Endothelial cell of umbilical vein (primary cell): ENCODE measurements around the gene SMARCAL1. TPM values are rescaled to one million over a fixed set of nuclear protein-coding genes. Genes with fewer than 3 reads are reported as not detected.

Experiments
- BruUV-seq: library from RNA; stranded (reverse); fragments of 400-500 nt; replicated peaks from 2 replicates; lab custom pipeline; 2021; lab: Mats Ljungman, UMichigan
- CTCF ChIA-PET: fragments of 300-600, 350-600 bp; sonication (Branson Sonifier 250); formaldehyde crosslinking; loops from one replicate; lab custom pipeline; 2021; ENCODE audit warnings: antibody characterized with exemption, inconsistent platforms; lab: Charles Lee
- POLR2A ChIA-PET: fragments of 300-600, 350-600 bp; sonication (Branson Sonifier 250); formaldehyde crosslinking; loops from one replicate; lab custom pipeline; 2021; ENCODE audit warnings: antibody characterized with exemption, inconsistent platforms; lab: Charles Lee
- DNase-seq: peaks from one replicate; pipeline ENCODE4 v3.0.0-alpha.2; 2011; ENCODE audit warnings: low read depth, low spot score
- FAIRE-seq: peaks from 2 replicates; lab custom pipeline; 2011; peaks lifted over from hg19 to GRCh38; lab: Jason Lieb, UNC
- H2AFZ ChIP-seq: 2 replicates; pipeline ENCODE4 v1.6.0; 2012; ENCODE audit warnings: low read depth, low read length, control low read depth, inconsistent platforms
- H3K27ac ChIP-seq: 2 replicates; pipeline ENCODE4 v1.5.1; 2011; ENCODE audit warnings: low read depth, mild to moderate bottlenecking, control low read depth, low read length, moderate library complexity; ENCODE audit not compliant: insufficient read depth
- H3K27me3 ChIP-seq, 2 experiments: 2 replicates each; pipeline versions ENCODE4 v1.6.0 to v1.6.1; 2011; ENCODE audit warnings: low read length in 2 of 2, mixed read lengths in 1 of 2; ENCODE audit not compliant: control insufficient read depth in 2 of 2, insufficient read depth in 2 of 2
- H3K36me3 ChIP-seq, 2 experiments: 2 replicates in 1 of 2; 3 replicates in 1 of 2; pipeline ENCODE4 v1.5.1; 2011; ENCODE audit warnings: low read length in 2 of 2, mild to moderate bottlenecking in 1 of 2, moderate library complexity in 1 of 2; ENCODE audit not compliant: control insufficient read depth in 2 of 2, insufficient read depth in 2 of 2; ENCODE audit errors: extremely low read depth in 1 of 2
- H3K4me1 ChIP-seq: 3 replicates; pipeline ENCODE4 v1.5.1; 2011; ENCODE audit warnings: mild to moderate bottlenecking, low read length; ENCODE audit not compliant: control insufficient read depth, insufficient read depth; ENCODE audit errors: extremely low read depth
- H3K4me2 ChIP-seq: 2 replicates; pipeline ENCODE4 v1.6.1; 2011; ENCODE audit warnings: low read length, control low read depth, mixed read lengths; ENCODE audit not compliant: insufficient read depth
- H3K4me3 ChIP-seq, 3 experiments: fragments of 200-600 bp in 1 of 3; sonication (generic), shearing (Covaris generic) in 1 of 3; replicated peaks in 1 of 3; 2 replicates each; pipeline ENCODE4 v1.5.1; 2011 to 2016; ENCODE audit warnings: control low read depth in 3 of 3, low read length in 3 of 3, mild to moderate bottlenecking in 2 of 3, inconsistent platforms in 1 of 3, low read depth in 1 of 3, moderate library complexity in 1 of 3; ENCODE audit not compliant: insufficient read depth in 1 of 3
- H3K79me2 ChIP-seq: 2 replicates; pipeline ENCODE4 v1.6.0; 2012; ENCODE audit warnings: low read length, inconsistent platforms; ENCODE audit not compliant: control insufficient read depth, insufficient read depth
- H3K9ac ChIP-seq: replicated peaks from 2 replicates; pipeline ENCODE3; 2011; ENCODE audit warnings: low read length, control low read depth; ENCODE audit not compliant: insufficient read depth; ENCODE audit errors: extremely low read depth
- H3K9me1 ChIP-seq: replicated peaks from 3 replicates; pipeline ENCODE4 v1.6.0; 2011; ENCODE audit warnings: mild to moderate bottlenecking, low read length; ENCODE audit not compliant: control insufficient read depth, insufficient read depth; ENCODE audit errors: extremely low read depth
- H3K9me3 ChIP-seq: replicated peaks from 2 replicates; pipeline ENCODE4 v1.5.1; 2012; ENCODE audit warnings: low read length, inconsistent platforms; ENCODE audit not compliant: control insufficient read depth, insufficient read depth
- H4K20me1 ChIP-seq: replicated peaks from 2 replicates; pipeline ENCODE3; 2011; ENCODE audit warnings: mild to moderate bottlenecking, low read length; ENCODE audit not compliant: control insufficient read depth, insufficient read depth; ENCODE audit errors: extremely low read depth
- CTCF ChIP-seq, 2 donors: IDR thresholded peaks; 1 replicate in 1 of 2; 2 replicates in 1 of 2; pipeline ENCODE4 v1.5.1; 2011; ENCODE audit warnings: low read length in 2 of 2, mild to moderate bottlenecking in 2 of 2, moderate library complexity in 2 of 2, control low read depth in 1 of 2, inconsistent platforms in 1 of 2, low read depth in 1 of 2; ENCODE audit not compliant: insufficient read depth in 1 of 2; ENCODE audit errors: extremely low read depth in 1 of 2
- EZH2 ChIP-seq: IDR thresholded peaks from 2 replicates; pipeline ENCODE4 v1.6.1; 2012; ENCODE audit warnings: borderline replicate concordance, low read depth, mild to moderate bottlenecking, moderate library complexity, low read length, inconsistent platforms; ENCODE audit not compliant: severe bottlenecking
- FOS ChIP-seq: IDR thresholded peaks from 2 replicates; pipeline ENCODE4 v1.6.1; 2011; ENCODE audit warnings: mild to moderate bottlenecking, low read length, moderate library complexity, borderline replicate concordance; ENCODE audit not compliant: insufficient read depth
- GATA2 ChIP-seq: IDR thresholded peaks from 2 replicates; pipeline ENCODE4 v1.7.0; 2011; ENCODE audit warnings: low read depth, mild to moderate bottlenecking, moderate library complexity, mixed read lengths, low read length; ENCODE audit not compliant: insufficient read length, insufficient read depth
- JUN ChIP-seq: IDR thresholded peaks from 2 replicates; pipeline ENCODE4 v1.6.1; 2011; ENCODE audit warnings: borderline replicate concordance, low read depth; ENCODE audit not compliant: insufficient read length, insufficient read depth
- MYC ChIP-seq: IDR thresholded peaks from one replicate; pipeline ENCODE4 v1.6.1; 2011; ENCODE audit warnings: mild to moderate bottlenecking, low read depth, low read length
- POLR2A ChIP-seq: IDR thresholded peaks from 2 replicates; pipeline ENCODE4 v1.6.1; 2012; ENCODE audit warnings: low read depth, mild to moderate bottlenecking, control low read depth, low read length
- POLR2AphosphoS5 ChIP-seq: IDR thresholded peaks from 2 replicates; pipeline ENCODE4 v1.6.1; 2012; ENCODE audit warnings: low read depth, mild to moderate bottlenecking, control low read depth, low read length, moderate library complexity; ENCODE audit not compliant: insufficient read depth
- dilution Hi-C: fragments of 300-500 bp; cut with MboI; formaldehyde crosslinking; loops from one replicate; pipeline ENCODE4 v1.15.0; 2019; ENCODE audit warnings: low sequenced_read_pairs; ENCODE audit not compliant: extremely low pct_ligation_motif_present
- intact Hi-C: fragments of 100-400 bp; cut with micrococcal nuclease; formaldehyde crosslinking; loops from one replicate; pipeline ENCODE4 v1.10.0; 2022
- polyA plus RNA-seq, 4 experiments: library from polyadenylated mRNA; depleted of rRNA in 3 of 4; stranded (reverse) in 3 of 4; unstranded in 1 of 4; fragments of >200 nt; gene quantifications; 2 replicates each; pipeline versions ENCODE4 v1.2.1 to v1.2.3, GENCODE V29; 2011 to 2012; ENCODE audit warnings: missing spikeins in 1 of 4
- total RNA-seq: library from RNA; stranded (reverse); gene quantifications from 2 replicates; pipeline ENCODE4 v1.2.3, GENCODE V29; 2021
- TF ChIP-seq, protein P1 (sequence below): IDR thresholded peaks from 2 replicates; pipeline ENCODE4 v1.6.1; 2011; ENCODE audit not compliant: insufficient read depth, insufficient read length

The SMARCAL1 gene
- total and polyA plus RNA-seq, 2 donors (not counting 3 experiments of a cell fraction or from before 2014, with no cell fraction given) = 25.4 to 30.7 TPM

- intact Hi-C loops = loop anchor here (5.0 kb wide), 1 partner anchor 263 kb away; no protein-coding TSS in a partner anchor
Observed at GRCh38 chr2:216410550-216410949, 1.7 kb upstream of the SMARCAL1 start.

More at GRCh38 chr2:216410550-216410949, 1.7 kb upstream of the SMARCAL1 start:
- H3K4me1 ChIP-seq = peaks cover 4% of the 10 kb centered on the region
- H3K4me2 ChIP-seq = no peak overlapping the region
- dilution Hi-C loops = no loop called here
- no peaks in the 10 kb centered on the region for H4K20me1 ChIP-seq
- peaks cover 0 to 6% of the 10 kb centered on the region in 2 experiments for H3K36me3 ChIP-seq
- H3K27me3 ChIP-seq = no peaks in the 10 kb centered on the region
- DNase-seq (no peak), FAIRE-seq (no peak)
- H3K9ac ChIP-seq = no peak overlapping the region
- H3K27ac ChIP-seq = no peak overlapping the region
- BruUV-seq = no TSS peak
- H2AFZ ChIP-seq = no peak overlapping the region
- H3K79me2 ChIP-seq = peaks cover 2% of the 10 kb centered on the region
- no peak overlapping the region for H3K4me3 ChIP-seq
- H3K9me3 ChIP-seq = no peaks in the 10 kb centered on the region
- no peaks in the 10 kb centered on the region for H3K9me1 ChIP-seq
- CTCF ChIA-PET = interaction anchor here (1.2 kb wide), 1 partner anchor 38 kb away, joined by 3 read pairs; the partner anchor contains the start of gene MARCHF4
- TF ChIP-seq CTCF (IDR thresholded peaks at IDR 0.05; ENCODE audit: extremely low read depth in 1 of 2, insufficient read depth in 1 of 2, low read depth in 1 of 2, low read length in 2 of 2) = no peak
- no peak for TF ChIP-seq GATA2
- TF ChIP-seq FOS = no peak
- TF ChIP-seq POLR2AphosphoS5 = no peak
- no peak for TF ChIP-seq JUN
- TF ChIP-seq, protein P1, sequence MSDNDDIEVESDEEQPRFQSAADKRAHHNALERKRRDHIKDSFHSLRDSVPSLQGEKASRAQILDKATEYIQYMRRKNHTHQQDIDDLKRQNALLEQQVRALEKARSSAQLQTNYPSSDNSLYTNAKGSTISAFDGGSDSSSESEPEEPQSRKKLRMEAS = no peak
- TF ChIP-seq POLR2A = no peak
- TF ChIP-seq MYC = no peak
- TF ChIP-seq EZH2 = no peak
- POLR2A ChIA-PET = no interaction called here
